NCI-H1105 treated with DMSO at 0.1 percent for 48 hours (cell line): Measurements from ENCODE around the gene PRSS56.
A peak's percentile ranks its signal among the peaks of the same experiment; 100 is the strongest.

Experiments used
- DNase-seq: peaks from one replicate; lab custom pipeline; 2025; lab: John Stamatoyannopoulos, UW

PRSS56 gene

GRCh38 chr2:232502511-232502910, 17.7 kb upstream of the PRSS56 start:
- DNase-seq: no peak

- peak; percentile 34 for DNase-seq
Measured at GRCh38 chr2:232502911-232503808, 17.0 kb upstream of the PRSS56 start.

- no peak for DNase-seq
Measured at GRCh38 chr2:232503809-232504323, 16.3 kb upstream of the PRSS56 start.

- peak; percentile 55 for DNase-seq
Measured at GRCh38 chr2:232504438-232504837, 15.8 kb upstream of the PRSS56 start.

- DNase-seq: no peak
Measured at GRCh38 chr2:232505856-232506255, 14.3 kb upstream of the PRSS56 start.

GRCh38 chr2:232506709-232507108, 13.5 kb upstream of the PRSS56 start:
- DNase-seq: no peak

- no peak for DNase-seq
Measured at GRCh38 chr2:232508251-232508650, 11.9 kb upstream of the PRSS56 start.

GRCh38 chr2:232511336-232511890, 8.8 kb upstream of the PRSS56 start:
- DNase-seq: peak; percentile 48

- no peak for DNase-seq
Measured at GRCh38 chr2:232512602-232513001, 7.6 kb upstream of the PRSS56 start.

- DNase-seq: no peak
Measured at GRCh38 chr2:232513353-232513752, 6.8 kb upstream of the PRSS56 start.

- DNase-seq: no peak
Measured at GRCh38 chr2:232515639-232516038, 4.5 kb upstream of the PRSS56 start.

GRCh38 chr2:232516551-232516950, 3.6 kb upstream of the PRSS56 start:
- no peak for DNase-seq

- DNase-seq: no peak
Measured at GRCh38 chr2:232518844-232519243, 1.3 kb upstream of the PRSS56 start.

- no peak for DNase-seq
Measured at GRCh38 chr2:232520489-232520888, 301 bp downstream of the PRSS56 start.

- no peak for DNase-seq
Measured at GRCh38 chr2:232521098-232521497, 910 bp downstream of the PRSS56 start.

- DNase-seq: no peak
Measured at GRCh38 chr2:232521959-232522622, 1.9 kb downstream of the PRSS56 start.

- DNase-seq: no peak
Measured at GRCh38 chr2:232522623-232523401, 2.6 kb downstream of the PRSS56 start.

GRCh38 chr2:232523402-232523681, 3.2 kb downstream of the PRSS56 start:
- DNase-seq: no peak

GRCh38 chr2:232523682-232524597, 3.8 kb downstream of the PRSS56 start:
- DNase-seq: no peak

- no peak for DNase-seq
Measured at GRCh38 chr2:232524771-232525170, 4.6 kb downstream of the PRSS56 start.

GRCh38 chr2:232525199-232525598, 5.0 kb downstream of the PRSS56 start:
- no peak for DNase-seq
